Hematopoietic multipotent progenitor cell treated with erythropoietin and hydrocortisone succinate and interleukin-3 and kit ligand, for 8 days (in vitro differentiated cells): ENCODE results near the gene TCF12.
"Not testable (repeated sequence)": the region's sequence is repeated elsewhere in the genome, so short reads cannot be mapped to it uniquely, and the experiment has no call there.

ENCODE experiments used
- DNase-seq: peaks from one replicate; pipeline ENCODE4 v3.0.0-alpha.2; 2015

The TCF12 gene

DNA sequence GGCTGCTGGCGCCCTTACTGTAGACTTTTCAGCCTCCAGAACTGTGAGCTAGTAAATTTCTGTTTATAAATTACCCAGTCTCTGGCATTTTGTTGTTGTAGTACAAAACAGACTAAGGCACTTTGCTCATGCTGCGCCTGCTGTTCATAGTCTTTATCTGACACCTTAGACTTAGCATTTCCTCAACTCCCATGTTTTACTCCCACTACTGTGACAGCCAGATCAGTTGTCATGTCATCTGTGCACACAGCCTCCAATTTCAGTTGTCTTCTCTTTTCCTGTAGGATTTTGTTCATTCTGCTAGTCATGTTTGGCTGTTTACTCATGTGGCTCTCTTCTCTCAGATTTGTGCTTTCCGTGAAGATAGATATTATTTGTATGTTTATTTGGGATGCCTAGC lies 62.0 kb downstream of the TCF12 start:
- no peak for DNase-seq

- DNase-seq = no peak
Observed at GRCh38 chr15:56981160-56981559, 62.7 kb downstream of the TCF12 start.

DNA sequence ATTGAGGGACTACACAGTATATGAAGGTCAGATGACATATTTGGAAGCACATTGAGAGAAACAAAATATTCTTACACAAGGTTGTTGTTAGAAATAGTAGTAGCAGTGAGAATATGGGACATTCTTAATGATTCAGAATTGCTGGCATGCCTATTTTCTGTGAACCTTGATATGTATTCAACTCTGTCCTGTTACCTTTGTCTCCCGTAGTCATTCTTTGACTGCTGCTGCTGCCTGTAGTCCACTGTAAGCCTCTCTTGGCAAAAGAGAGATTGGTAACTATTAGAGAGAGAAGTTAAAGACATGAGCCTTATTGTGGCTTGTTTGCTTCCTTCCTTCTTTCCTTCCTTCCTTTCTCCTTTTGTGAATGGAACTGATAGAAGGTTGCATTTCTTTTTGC lies 64.5 kb downstream of the TCF12 start:
- no peak for DNase-seq

DNA sequence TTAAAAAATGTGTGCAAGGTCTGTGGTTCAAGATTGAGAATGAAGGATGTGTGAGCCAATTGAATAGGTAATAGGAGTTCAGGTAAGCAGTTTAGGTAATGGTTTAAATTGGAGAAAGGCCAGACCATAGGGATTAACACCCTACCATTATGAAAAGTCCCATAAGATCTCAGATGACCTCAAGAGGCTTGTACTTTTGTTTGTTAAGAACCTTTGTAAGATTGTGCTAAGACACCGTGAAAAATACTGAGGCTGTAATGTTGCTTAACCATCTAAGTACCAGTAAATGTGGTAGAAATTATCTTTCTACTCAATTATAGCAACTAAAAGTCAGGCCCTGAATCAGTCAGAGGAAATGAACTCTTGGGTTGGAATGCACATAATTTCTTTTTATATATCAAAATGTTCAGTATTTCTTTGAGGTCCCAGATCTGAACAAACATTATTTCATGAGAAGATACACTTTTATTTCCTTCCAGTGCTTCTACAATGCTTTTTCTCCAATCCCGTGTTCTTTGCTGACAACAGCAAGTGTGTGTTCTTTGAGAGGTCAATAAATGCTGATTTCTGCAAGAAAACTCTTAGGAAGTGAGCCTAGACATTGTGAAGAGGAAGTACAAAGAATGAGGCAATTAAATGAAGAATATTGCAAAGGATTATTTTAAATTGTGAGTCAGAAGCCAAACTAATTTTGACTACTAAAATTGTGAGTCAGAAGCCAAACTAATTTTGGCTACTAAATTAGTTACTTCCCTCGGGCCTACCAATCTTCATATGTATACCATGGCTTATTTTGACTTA lies 66.4 kb downstream of the TCF12 start:
- DNase-seq = no peak

GRCh38 chr15:56985856-56986255 lies 67.4 kb downstream of the TCF12 start:
- no peak for DNase-seq

DNA sequence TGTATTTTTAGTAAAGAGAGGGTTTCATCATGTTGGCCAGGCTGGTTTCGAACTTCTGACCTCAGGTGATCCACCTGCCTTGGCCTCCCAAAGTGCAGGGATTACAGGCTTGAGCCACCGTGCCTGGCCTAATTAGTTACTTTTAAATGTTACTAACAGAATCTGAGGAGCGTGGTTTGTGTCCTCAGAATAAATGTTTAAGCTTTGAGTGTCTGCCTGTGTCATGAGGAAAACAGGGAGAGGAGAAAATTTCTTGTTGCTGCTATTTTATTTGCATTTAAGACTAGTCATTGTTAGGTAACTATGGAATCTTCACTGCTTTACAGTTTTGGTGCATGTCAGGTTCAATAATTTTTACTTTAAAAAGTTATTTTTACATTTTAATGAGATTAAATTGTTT lies 68.8 kb downstream of the TCF12 start:
- DNase-seq = no peak

DNA sequence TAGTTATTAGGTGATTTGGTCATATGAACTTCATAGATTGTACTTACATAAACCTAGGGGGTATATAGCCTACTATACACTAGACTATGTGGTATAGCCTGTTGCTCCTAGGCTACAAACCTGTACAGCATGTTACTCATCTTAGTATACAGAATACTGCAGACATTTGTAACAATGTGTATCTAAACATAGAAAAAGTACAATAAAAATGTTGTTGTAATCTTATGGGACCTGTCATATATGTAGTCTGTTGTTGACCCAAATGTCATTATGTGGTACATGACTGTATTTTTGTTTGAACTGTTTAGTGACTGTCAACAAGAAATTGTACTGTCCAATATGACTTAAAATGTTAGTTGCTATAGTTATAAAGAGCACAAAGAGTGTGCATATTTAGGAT lies 69.8 kb downstream of the TCF12 start:
- no peak for DNase-seq

DNA sequence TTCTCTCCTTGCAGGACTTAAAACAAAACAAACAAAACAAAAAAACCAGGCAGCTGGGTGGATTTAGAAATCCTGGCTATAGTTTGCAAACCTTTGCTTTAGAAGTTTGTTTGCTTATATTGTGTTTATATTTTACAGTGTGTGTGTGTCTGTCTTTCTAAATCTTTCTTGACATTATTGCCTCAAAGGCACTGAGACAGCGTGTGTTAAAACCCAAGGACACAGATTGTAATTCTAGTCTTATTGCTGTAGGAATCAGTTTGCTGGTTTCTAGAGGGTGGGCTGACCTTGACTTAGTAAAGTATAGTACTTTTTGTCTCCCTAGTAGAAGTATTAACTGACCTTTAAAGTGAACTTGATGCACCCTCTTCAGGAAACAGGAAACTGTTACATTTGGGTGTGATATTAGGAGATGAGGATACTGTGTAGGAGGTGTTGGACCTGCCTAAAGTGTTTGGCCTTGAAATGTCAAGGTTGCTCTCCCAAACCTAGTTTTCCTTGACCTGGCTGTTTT lies 71.0 kb downstream of the TCF12 start:
- peak; percentile 24 for DNase-seq

DNA sequence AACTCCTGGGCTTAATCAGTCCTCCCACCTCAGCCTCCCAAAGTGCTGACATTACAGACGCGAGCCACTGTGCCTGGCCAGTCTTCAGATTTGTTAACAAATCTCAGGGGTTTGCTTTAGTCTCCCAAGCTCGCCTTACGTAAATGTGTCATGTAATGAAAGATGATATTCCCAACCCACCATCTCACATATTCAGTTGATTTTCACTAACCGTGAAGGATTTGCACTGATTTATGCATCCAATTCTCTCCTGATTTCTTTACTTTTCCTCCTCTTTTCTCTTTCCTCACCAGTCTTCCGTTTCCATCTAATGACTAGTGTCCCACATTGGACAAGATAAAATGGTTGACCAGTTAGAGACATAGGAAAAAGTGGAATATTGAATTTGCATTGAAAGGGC lies 72.6 kb downstream of the TCF12 start:
- no peak for DNase-seq

GRCh38 chr15:56992725-56993124 lies 74.3 kb downstream of the TCF12 start:
- no peak for DNase-seq

DNA sequence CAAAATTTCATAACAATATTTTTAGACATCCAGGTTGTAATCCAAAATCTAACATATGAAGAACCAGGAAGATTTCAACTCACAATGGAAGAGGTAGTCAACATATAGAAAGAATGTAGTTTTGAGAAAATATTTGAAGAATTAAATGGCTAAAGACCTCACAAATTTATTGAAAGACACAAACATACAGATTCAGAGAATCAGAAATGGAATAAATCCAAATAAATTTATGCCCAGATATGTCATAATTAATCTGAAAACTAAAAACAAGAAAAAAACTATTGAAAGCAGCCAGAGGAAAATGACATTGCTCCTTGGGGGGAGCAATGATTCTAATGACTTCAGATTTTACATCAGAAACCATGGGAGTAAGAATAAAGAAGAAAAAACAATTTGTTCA lies 75.8 kb downstream of the TCF12 start:
- no peak for DNase-seq

- DNase-seq = no peak
Observed at GRCh38 chr15:56996093-56996492, 77.6 kb downstream of the TCF12 start.

DNA sequence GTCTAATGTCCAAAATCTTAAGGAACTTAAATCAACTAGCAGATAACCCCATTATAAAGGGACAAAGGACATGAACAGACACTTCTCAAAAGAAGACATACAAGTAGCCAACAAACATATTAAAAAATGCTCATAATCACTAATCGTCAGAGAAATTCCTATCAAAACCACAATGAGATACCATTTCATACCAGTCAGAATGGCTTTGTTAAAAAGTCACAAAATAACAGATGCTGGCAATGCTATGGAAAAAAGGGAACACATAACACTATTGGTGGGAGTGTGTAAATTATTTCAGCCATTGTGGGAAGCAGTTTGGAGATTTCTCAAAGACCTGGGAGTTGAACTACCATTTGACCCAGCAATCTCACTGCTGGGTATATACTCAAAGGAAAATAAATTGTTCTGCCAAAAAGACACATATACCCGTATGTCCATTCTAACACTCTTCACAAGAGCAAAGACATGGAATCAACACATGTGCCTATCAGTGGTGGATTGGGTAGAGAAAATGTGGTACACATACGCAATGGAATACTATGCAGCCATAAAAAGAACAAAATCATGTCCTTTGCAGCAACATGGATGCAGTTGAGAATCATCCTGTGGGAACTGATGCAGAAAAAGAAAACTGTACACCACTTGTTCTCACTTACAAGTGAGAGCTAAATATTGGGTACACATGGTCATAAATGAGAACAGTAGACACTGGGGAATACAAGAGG lies 78.5 kb downstream of the TCF12 start:
- DNase-seq = no peak

GRCh38 chr15:57003418-57003817 lies 85.0 kb downstream of the TCF12 start:
- DNase-seq = no peak

- no peak for DNase-seq
Observed at GRCh38 chr15:57005244-57005643, 86.8 kb downstream of the TCF12 start.

- DNase-seq = not testable (repeated sequence)
Observed at GRCh38 chr15:57007797-57008196, 89.4 kb downstream of the TCF12 start.

DNA sequence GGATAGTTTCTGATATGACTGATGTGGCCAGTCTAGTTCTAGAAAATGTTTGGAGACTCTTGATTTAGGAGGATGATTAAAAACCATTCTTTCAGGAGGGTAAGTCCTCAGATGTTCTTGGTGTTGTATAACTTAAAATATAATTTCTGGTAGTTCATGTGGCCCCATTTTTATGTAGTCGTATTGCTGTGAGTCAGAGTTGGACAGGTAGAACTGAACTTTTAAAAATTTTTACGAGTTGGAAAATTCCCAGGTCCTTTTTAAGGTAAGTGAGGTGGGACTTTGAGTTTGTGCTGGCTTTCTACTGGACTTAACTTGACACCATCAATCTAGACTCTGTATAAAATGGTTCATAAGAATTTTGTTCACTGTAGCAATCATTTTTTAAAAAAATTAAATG lies 92.3 kb downstream of the TCF12 start:
- DNase-seq = no peak

- DNase-seq = no peak
Observed at GRCh38 chr15:57012556-57012955, 94.1 kb downstream of the TCF12 start.

DNA sequence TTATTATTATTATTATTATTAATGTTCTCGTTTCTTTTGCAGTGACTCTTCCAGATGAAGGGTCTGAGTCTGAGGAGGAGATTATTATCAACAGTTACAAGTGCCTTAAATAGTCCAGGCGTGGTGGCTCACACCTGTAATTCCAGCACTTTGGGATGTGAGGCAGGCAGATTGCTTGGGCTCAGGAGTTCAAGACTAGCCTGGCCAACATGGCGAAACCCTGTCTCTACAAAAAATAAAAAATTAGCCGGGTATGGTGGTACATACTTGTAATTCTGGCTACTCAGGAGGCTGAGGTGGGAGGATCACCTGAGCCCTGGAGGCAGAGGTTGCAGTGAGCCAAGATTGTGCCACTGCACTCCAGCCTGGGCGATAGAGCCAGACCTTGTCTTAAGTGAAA lies 96.5 kb downstream of the TCF12 start:
- not testable (repeated sequence) for DNase-seq

- no peak for DNase-seq
Observed at GRCh38 chr15:57015360-57015759, 96.9 kb downstream of the TCF12 start.

DNA sequence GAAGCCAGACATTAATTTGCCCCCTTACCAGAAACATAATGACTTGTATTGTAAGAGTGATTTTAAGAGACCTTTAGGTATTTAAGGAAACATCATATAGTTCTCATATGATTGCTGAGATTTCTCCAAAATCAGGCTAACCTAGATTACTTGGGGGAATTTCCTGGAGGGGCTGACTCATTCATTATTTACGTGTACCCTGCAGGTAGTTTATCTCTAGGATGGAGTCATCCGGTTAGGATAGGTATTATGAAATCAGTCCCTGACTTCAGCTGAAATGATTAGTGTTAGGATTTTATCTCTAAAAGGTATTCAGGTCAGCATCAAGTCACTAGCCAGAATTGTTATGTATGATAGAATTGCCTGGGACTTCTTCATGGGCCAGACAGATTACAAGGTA lies 97.5 kb downstream of the TCF12 start:
- DNase-seq = no peak

DNA sequence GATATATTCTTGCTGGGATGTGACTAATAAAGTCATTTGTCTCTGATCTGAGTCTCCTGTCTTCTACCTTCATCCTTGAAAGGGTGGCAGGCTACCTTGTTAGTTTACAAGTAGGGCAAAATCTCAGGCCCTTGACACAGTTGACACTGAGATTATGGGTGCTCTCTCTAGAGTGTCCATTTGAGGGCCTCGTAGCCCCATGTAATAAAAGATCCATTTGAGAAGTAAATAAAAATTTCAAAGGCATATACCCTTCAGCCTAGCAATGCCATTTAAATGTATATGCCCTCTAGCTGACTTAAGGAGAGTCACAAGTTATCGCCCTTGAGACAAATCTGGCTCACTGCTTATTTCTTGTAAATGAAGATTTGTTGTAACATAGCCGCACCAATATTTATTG lies 98.6 kb downstream of the TCF12 start:
- DNase-seq = peak; percentile 52

DNA sequence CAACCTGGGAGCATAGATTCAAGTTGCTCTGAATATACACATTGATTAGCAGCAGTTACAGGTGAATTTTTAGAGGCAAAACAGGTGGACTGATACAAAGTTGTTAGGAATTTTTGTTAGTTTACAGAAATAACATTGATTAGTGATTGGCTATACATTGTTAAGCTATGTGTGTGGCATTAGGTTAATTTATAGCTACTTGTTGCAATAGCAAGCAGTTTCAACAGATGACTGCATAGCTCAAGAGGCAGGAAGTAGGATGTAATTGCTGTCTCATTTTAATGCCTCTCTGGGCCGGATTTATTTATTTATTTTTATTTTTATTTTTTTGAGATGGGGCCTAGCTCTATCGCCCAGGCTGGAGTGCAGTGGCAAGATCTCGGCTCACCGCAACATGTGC lies 99.7 kb downstream of the TCF12 start:
- DNase-seq = no peak

- peak; percentile 14 for DNase-seq
Observed at GRCh38 chr15:57019496-57020160, 101.2 kb downstream of the TCF12 start.
